ENCODE data around the gene KDM1B. TPM values are rescaled to one million over a fixed set of nuclear protein-coding genes. Genes with fewer than 3 reads are reported as not detected.

The KDM1B gene
- polyA plus RNA-seq, 1 of the 3 experiments (the other 2 are of a cell fraction) = 9.4 TPM

GRCh38 chr6:18117136-18117535, 38.1 kb upstream of the KDM1B start:
- no peaks in the 10 kb centered on the region for H3K79me2 ChIP-seq (ENCODE audit: insufficient read depth)

More at GRCh38 chr6:18117136-18117535, 38.1 kb upstream of the KDM1B start:
- no peak for DNase-seq
- Histone ChIP-seq H4K20me1 (ENCODE audit: insufficient read depth) (no peaks in the 10 kb centered on the region), H3K9me3 (no peaks in the 10 kb centered on the region), H3K27me3 (ENCODE audit: insufficient read depth) (no peaks in the 10 kb centered on the region), H3K4me1 (ENCODE audit: control insufficient read depth in 1 of 2, insufficient read depth in 2 of 2, low read depth in 1 of 2, low read length in 1 of 2) (peaks cover 0 to under 1% of the 10 kb centered on the region in 2 experiments; a peak in 1 of 4 replicates), H3K4me3 (ENCODE audit: low read depth in 2 of 2, low read length in 1 of 2) (no peak overlapping the region), H2AFZ (ENCODE audit: low read depth) (no peak overlapping the region), H3K36me3 (replicated peaks in 1 of 2; ENCODE audit: control insufficient read depth in 1 of 2, insufficient read depth in 2 of 2, low read length in 1 of 2) (no peaks in the 10 kb centered on the region), H3K4me2 (no peak overlapping the region), H3F3A (replicated peaks; ENCODE audit: insufficient read depth) (no peaks in the 10 kb centered on the region), H3K27ac (ENCODE audit: low read depth in 2 of 2, low read length in 1 of 2) (no peak overlapping the region), H3K9me2 (no peaks in the 10 kb centered on the region), H3K9ac (no peak overlapping the region)
- TF ChIP-seq ELF1 (IDR thresholded peaks at IDR 0.05) (no peak), MAX (IDR thresholded peaks at IDR 0.05; ENCODE audit: low read depth) (no peak), RXRA (IDR thresholded peaks at IDR 0.05; ENCODE audit: borderline replicate concordance, low read depth) (no peak), TCF12 (IDR thresholded peaks at IDR 0.05) (no peak), EZH2phosphoT487 (IDR thresholded peaks at IDR 0.05; ENCODE audit: borderline replicate concordance, low read depth) (no peak), FOSL2 (IDR thresholded peaks at IDR 0.05; ENCODE audit: borderline replicate concordance, low read depth) (no peak), ZBTB33 (IDR thresholded peaks at IDR 0.05; ENCODE audit: borderline replicate concordance, low read depth) (no peak), FOXJ3 (CRISPR knock-in tag; IDR thresholded peaks at IDR 0.05) (no peak), GATA2 (CRISPR knock-in tag; IDR thresholded peaks at IDR 0.05) (no peak), REST (IDR thresholded peaks at IDR 0.05; ENCODE audit: low read depth, low read length) (no peak), USF2 (IDR thresholded peaks at IDR 0.05; ENCODE audit: borderline replicate concordance, low read depth, low read length) (no peak), GABPA (IDR thresholded peaks at IDR 0.05; ENCODE audit: low read depth) (no peak)
- POLR2A ChIA-PET = no interaction called here
- 83% methylated on average over 5 of the region's 5 CpGs for WGBS (ENCODE audit: low lambda C conversion rate)
- CTCF ChIA-PET = no interaction called here

All from SK-N-SH (cell line).